Activated CD4-positive, CD25-positive, alpha-beta regulatory T cell treated with anti-CD3 and anti-CD28 coated beads, Interleukin-2, amount 50 U/mL, for 16 hours (primary cell): ENCODE measurements around the gene CRADD.

ENCODE experiments used
- DNase-seq: peaks from one replicate; pipeline ENCODE4 v3.0.0-alpha.2; 2020; ENCODE audit warnings: low read depth, low spot score

Gene CRADD

DNA sequence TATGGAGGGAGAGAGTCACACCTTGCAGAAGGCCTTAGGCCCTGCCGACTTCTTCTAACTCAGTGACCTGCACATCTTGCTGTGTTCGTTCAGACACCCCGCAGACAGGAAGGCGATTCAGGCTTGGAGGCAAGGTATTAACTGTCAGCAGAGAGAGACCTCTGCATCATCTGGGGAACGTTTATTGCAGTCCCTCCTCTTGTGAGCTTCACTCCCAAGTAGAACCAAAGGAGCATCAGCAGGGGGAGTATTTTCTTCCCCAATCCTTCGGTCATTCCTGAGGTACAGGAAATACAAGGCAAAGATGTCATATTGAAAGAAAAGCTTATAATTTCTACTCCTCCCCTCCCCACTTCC, 217.9 kb downstream of the CRADD start:
- DNase-seq: no peak

DNA sequence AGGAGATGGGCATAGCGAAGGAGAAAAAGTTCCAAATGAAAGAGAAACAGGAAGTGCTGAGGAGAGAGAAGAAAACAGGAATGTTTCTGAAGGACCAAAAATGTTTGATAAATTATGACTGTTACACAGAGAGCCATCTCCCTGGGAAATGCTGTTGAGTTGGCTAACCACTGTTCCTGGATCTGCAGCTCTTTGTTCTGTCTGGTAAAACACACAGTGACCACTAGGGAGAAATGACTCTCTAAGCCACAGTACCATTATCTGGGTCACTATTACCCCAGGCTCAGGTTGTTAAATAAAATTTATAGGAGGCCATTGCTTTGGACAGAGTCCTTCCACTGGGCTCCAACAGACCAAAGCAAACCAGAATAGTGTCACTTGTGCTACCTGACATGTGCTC, 219.3 kb downstream of the CRADD start:
- DNase-seq: no peak

DNA sequence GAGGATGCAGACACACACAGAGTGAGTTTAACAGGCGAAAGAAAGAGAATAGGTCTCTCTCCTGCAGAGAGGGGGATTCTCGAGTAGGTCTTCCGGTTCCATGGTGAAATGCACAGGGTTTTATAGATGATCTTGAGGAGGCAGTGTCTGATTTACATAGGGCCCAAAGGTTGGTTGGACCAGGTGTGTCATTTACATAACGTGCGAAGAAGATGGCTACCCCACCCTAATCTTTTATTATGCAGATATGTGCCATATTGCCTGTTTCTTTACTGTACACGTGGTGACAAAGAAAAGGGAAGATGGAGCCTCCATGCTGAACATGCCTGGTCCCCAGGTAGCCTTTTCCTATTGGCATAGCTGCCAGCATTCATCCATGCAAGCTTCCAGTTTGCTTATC, 219.8 kb downstream of the CRADD start:
- no peak for DNase-seq

DNA sequence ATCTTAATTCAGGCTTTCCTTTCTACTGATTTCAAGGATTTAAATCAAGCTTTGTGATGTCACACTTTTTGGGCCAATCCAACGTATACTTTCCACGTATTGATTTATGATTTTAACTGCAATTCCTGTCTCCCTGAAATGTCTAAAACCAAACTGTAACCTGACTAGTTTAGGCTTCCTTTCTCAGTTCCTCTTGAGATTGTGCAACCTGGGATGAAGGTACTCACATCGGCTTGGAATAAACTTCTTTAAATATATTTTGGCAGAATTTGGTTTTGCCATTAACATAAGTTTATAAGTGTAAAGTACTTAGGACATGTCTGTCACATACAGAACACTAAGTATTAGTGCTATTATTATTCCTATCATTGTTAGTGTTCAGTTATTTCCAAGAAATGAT, 224.6 kb downstream of the CRADD start:
- no peak for DNase-seq

DNA sequence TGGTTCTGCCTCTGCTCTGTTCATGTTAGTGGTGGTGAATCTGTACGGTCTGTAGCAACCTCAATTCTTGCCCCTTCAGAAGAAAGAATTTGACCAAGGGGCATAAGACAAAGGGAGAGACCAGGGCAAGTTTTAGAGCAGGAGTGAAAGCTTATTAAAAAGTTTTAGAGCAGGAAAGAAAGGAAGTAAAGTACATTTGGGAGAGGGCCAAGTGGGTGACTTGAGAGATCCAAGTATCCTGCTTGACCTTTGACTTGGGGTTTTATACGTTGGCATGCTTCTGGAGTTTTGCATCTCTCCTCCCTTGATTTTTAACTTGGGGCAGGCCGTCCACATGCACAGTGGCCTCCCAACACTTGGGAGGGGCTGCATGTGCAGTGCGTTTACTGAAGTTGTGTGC, 225.0 kb downstream of the CRADD start:
- DNase-seq: no peak

DNA sequence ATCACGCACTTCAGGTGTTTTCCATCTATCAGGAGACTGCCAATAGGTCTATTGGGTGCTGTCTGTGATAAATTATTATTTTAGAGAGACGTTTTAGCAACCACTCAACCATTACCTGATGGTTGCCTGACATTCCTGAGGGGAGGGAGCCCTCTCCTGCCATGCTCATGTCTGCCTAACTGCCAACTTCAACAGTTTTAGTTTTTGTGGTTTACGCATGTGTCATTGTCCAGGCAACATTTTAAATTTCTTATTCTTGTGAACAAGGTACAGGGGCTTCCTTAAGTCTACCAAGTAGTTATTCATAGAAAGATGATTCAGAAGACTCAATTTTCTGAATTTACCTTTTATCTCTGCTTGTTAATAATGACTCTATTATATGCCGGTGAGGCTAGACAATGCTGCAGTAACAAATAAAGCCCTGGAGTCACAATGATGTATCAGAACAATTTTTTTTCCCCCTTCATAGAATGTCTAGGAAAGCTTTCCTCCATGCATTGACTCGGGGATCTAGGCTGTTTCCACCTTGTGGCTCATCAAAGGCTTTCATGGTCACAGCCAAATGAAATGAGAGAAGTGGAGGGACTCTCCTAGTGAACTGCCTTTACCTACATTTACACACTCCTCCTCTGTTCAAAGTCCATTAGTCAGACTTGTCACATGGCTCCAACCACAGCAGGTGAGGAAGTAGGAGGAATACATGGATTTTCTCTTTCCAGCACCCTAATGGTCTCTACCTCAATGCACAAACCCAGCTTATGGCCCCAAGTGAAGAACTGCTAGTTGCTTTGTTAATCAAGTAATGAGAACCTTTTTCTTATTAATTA, 225.8 kb downstream of the CRADD start:
- DNase-seq: no peak

DNA sequence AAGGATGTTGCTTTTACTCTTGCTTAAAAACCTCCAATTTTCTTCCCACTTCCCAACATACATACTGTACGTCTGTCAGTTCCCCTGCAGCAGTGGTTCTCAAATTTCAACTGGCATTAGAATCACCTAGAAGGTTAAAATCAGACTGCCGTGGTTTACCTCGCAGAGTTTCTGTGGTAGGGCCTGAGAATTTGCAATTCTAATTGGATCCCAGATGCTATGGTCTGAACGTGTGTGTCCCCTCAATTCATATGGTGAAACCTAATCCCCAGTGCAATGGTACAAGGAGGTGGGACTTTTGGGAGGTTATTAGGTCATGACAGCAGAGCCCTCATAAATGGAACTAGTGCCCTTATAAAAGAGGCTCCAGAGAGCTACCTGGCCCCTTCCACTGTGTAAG, 226.9 kb downstream of the CRADD start:
- DNase-seq: no peak

DNA sequence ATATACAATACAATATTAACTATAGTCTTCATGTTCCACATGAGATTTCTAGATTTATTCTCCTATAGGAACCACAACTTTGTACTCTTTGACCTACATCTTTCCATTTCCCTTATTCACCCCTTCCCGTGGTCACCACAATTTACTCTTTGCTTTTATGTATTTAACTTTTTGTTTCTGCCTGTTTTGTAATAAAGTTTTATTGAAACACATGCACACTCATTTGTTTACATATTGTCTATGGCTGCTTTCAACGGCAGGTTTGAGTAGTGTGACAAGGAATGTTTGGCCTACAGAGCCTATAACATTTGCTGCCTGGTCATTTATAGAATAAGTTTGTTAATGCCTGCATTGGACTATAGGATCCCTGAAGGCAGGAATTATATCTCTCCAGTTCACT, 231.1 kb downstream of the CRADD start:
- no peak for DNase-seq

DNA sequence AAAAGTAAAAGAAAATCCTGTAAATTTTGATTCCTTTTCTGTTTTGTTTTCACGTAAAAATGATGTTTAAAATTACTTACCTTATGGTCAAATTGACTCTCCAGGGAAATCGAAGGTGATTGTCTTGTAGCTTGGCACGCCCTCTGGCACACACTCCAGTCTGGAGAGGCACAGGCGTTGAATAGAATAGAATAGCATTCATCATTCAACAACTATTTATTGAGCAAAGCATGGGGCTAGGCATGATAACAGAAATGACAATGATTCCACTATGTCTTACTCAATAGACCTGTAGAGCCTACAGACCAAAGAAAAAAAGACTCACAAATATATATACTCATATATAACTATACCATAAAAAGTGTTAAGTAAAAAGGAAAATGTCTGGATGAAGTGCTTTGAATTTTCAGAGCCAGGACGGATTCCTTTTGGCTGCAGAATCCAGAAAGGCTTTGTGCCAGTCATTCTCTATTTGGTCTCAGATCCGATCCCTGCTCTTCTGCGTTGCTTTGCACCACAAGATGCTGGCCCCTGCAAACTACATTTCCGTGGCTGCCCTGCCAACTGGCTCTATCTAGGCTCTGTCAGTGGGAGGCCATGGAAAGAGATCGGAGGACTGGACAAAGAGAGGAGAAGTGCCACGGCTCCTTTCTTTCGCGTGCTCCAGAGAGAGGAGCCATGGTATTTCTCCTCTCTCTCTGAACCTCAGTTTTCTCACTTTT, 231.8 kb downstream of the CRADD start:
- DNase-seq: no peak

DNA sequence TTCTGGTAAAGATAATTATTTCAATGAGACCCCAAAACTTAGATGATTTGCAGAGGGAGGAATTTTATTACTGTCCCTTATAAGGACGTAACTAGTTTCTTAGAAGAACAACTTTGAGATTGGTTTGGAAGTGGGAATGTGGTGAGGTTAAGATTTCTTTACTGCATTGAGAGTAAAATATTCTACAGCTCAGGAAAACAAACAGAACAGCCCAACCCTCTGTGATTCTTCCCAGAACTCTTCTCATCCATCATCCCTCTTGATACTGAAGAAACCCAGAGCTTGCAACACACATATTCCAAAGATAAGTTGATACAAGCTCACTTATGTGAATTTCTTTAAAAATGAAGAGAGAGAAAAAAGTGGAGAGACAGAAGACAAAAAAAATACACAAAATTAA, 234.2 kb downstream of the CRADD start:
- no peak for DNase-seq

DNA sequence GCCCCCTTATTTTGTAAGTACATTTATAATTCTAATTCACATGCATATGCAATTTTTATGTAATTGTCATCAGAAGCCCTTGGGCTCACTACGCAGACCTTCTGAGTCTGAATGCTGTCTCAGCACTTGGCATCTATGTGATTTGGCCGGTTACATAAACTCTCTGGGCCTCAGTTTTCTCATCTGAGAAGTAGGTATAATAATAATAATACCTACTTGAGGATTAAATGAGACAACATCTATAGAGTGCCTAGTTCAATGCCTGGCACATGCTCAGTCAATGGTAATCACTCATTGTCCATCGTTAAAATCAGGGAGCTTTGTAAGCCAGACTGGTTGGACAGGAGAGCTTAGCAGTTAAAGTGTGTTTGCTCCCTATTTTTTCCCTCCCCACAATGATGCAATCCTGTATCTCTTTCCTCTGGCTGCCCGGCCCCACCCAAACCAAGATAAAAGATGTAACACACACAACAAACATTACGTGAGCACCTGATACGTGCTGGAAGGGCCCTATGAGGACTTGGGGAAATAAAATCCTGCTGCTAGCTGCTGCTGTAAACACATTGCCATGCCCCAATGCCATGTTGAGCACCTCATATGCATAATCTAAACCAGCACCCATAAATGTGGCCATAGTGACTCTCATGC, 235.0 kb downstream of the CRADD start:
- no peak for DNase-seq

DNA sequence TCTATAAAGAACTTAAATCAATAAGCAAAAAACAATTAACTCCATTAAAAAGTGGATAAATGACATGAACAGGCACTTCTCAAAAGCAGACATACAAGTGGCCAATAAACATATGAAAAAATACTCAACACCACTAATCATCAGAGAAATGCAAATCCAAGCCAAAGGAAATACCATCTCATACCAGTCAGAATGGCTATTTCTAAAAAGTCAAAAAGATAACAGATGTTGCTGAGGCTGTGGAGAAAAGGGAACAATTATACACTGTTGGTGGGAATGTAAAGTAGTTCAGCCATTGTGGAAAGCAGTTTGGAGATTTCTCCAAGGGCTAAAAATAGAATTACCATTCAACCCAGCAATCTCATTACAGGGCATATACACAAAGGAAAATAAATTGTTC, 236.7 kb downstream of the CRADD start:
- no peak for DNase-seq

DNA sequence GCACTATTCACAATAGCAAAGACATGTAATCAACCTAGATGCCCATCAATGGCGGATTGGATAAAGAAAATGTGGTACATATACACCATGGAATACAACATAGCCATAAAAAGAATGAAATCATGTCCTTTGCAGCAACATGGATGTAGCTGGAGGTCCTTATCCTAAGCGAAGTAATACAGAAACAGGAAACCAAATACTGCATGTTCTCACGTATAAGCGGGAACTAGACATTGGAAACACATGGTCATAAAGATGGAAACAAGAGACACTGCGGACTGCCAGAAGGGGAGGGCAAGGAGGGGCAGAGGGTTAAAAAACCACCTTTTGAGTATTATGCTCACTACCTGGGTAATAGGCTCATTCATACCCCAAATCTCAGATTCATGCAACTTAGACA, 237.1 kb downstream of the CRADD start:
- no peak for DNase-seq

DNA sequence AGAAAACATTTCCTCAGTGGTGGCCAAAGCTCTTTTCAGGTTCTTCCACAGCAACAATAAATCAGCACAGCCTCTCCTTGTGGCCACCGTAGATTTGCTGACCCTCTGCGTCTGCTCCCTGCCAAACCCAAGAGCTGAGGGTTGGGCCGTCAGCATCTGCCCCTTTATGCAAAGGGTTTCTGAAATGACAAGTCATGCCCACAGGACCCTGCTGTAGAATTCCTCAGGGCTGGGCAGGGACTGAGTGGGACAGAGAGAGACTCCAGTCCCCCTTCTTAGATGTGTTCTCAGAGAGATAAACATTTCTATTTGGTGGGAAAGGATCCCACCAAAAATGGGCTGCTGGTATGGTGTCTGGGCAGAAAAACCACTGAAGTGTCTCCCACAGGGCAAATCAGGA, 238.2 kb downstream of the CRADD start:
- DNase-seq: no peak

DNA sequence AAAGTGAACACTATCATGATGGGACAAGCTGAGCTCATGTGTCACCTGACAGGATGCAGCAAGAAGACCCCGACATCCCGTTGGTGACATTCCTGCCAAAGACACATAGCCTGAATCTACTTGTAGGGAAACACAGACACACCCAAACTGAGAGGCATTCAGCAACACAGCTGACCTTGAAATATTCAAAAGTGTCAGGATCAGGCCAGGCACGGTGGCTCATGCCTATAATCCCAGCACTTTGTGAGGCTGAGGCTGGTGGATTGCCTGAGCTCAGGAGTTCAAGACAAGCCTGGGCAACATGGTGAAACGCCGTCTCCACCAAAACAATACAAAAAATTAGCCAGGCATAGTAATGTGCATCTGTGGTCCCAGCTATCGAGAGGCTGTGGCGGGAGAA, 239.2 kb downstream of the CRADD start:
- no peak for DNase-seq

DNA sequence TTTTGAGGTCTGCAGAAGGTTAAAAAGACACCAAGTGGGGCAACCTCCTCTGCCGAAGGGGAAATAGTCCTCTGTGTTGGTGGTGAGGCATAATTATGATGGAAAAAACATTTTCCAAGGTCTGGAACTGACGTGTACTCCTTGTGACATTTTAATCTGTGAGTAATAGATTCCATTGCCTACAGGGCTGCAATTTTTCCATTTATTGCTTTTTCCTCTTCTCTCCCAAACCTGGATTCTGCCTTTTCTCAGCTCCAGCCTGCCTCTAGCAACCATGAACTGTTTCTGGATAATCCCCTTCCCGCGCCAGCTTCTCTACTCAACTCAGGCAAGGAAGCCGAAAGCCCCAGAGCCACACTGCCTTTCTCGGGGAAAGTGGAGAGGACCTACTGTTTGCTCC, 241.1 kb downstream of the CRADD start:
- no peak for DNase-seq

DNA sequence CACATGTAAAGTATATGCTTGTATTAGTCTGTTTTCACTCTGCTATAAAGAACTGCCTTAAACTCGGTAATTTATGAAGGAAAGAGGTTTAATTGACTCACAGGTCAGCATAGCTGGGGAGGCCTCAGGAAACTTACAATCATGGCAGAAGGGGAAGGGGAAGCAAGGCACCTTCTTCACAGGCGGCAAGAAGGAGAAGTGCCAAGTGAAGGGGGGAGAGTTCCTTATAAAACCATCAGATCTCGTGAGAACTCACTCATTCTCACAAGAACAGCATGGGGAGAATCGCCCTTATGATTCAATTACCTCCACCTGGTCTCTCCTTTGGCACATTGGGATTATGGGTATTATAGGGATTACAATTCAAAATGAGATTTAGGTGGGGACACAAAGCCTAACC, 241.7 kb downstream of the CRADD start:
- no peak for DNase-seq

DNA sequence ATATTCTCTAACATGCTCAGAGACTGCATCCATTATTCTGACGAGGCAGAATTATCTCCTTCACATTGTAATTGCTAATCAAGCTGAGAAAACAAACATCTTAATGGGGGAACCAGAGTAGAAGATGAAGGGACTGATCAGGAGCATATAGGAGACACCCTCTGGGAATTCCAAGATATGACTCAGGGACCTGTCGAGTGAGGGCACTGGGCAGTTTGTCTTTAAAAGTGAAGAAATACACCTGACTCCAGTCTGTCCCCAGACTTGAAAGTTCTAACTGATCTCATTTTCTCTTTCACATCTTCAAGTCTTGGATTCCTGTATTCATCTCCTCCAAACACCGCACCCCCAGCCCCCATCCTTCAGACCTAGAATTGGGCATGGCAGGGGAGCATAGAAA, 244.3 kb downstream of the CRADD start:
- DNase-seq: no peak

DNA sequence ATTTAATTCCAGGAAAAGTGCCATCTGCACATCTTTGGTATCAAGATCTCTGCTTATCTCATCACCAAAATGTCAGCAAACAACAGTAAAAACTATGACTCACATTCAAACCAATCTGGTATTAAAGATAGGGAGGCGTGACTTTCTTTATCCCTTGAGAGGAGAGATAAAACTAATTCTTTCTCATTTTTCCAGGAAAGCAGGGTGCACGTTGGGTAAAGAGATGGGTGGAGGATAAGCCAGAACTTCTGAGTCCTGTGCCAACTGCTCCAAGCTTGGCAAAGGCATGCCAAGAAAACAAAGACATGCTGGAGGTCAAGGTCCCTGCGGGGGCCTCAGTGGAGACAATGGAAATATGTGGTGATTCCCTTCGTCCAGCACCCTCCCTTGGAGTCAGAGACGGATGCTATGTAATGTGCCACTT, 245.4 kb downstream of the CRADD start:
- no peak for DNase-seq

DNA sequence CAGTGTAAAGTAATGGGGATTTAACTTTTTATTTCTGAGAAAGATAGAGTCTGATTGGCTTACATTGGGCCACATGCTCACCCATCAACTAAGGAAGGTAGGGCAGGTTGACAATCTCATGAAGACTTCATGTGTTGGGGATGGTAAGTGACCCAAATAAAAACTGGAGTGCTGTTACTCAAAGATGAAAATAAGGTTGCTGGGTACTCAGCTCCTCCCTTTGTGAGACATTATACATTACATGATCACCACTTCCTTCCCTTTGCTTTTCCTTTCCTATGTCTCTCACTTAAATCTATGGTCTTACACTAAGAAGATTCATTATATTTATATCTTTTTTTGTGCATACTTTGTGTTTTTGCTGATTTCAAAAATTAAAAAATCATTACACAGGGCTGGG, 247.2 kb downstream of the CRADD start:
- DNase-seq: no peak

DNA sequence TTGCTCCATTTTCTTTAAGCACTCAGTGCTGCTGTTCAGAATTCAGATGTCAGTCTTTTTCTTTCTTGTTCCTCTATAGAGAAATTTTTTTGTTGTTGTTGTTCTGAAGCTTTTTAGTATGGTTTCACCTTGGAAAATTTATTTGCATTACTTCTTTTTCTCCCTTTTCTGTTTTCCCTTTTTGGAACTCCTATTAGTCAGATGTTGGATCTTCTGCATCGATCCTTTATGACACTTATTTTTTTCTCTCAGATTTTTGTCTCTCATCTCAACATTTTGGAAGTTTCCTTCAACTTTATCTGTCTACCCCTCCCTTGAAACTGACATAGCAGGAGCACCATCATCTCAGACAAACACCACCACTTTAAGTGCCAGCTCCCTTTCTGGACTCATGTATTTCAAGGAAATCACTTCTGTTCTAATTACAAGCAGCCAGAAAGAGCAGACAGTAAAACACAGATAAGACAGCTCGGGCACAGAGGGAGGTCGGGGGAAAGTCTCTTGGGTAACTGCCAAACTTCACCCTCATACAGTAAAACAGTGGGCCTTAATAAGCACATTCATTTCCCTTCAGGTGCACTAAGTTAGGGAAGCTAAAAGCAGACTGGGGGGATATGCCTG, 248.5 kb downstream of the CRADD start:
- no peak for DNase-seq

DNA sequence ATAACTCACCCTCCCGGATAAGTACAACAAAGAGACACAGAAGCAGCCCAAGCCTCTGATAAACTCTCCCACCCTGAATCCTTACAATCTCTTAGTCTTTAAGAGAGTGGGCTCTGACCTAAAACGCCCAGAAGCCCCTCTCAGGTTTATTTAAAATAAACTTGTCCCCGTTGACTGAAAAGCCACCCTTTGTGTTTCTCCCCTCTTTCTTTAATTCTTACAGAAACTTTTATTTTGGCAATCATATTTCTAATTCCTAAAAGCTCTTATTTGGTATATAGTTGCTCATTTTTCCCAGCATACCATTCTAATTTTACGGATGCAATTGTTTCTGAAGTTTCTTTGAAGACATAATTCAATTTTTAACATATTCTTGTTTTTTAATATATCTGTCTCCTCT, 249.1 kb downstream of the CRADD start:
- no peak for DNase-seq
